Calu3 (cell line): ENCODE measurements around the gene ELL. TPM values are rescaled to one million over a fixed set of nuclear protein-coding genes. Genes with fewer than 3 reads are reported as not detected.

Experiments
- BruUV-seq: library from RNA; stranded (reverse); fragments of 400-500 nt; replicated peaks from 2 replicates; lab custom pipeline; 2021; lab: Mats Ljungman, UMichigan
- CTCF ChIA-PET: fragments of 300-600 bp; sonication (Branson Sonifier 250); formaldehyde crosslinking; loops from one replicate; lab custom pipeline; 2022; ENCODE audit warnings: antibody characterized with exemption; lab: Charles Lee
- DNase-seq: peaks from one replicate; pipeline ENCODE4 v3.0.0; 2022
- H3K27ac Mint-ChIP-seq: one replicate; pipeline ENCODE4 v1.8.0; 2022; ENCODE audit warnings: mixed read lengths; ENCODE audit not compliant: unreplicated experiment
- H3K27me3 Mint-ChIP-seq: one replicate; pipeline ENCODE4 v1.8.0; 2022; ENCODE audit warnings: mixed read lengths; ENCODE audit not compliant: unreplicated experiment
- H3K36me3 Mint-ChIP-seq: one replicate; pipeline ENCODE4 v1.8.0; 2022; ENCODE audit warnings: mild to moderate bottlenecking, moderate library complexity, mixed read lengths; ENCODE audit not compliant: insufficient read depth, unreplicated experiment
- H3K4me1 Mint-ChIP-seq: one replicate; pipeline ENCODE4 v1.8.0; 2022; ENCODE audit warnings: mild to moderate bottlenecking, low read depth, mixed read lengths; ENCODE audit not compliant: unreplicated experiment
- H3K4me3 Mint-ChIP-seq: one replicate; pipeline ENCODE4 v1.8.0; 2022; ENCODE audit warnings: mild to moderate bottlenecking, low read depth, moderate library complexity, mixed read lengths; ENCODE audit not compliant: unreplicated experiment
- H3K9me3 Mint-ChIP-seq: one replicate; pipeline ENCODE4 v1.8.0; 2022; ENCODE audit warnings: low read depth, mixed read lengths; ENCODE audit not compliant: unreplicated experiment
- CTCF ChIP-seq: fragments of 200-600 bp; IDR thresholded peaks from one replicate; pipeline ENCODE4 v1.8.0; 2022; ENCODE audit warnings: antibody characterized with exemption; ENCODE audit not compliant: unreplicated experiment
- intact Hi-C: fragments of 100-400 bp; cut with micrococcal nuclease; formaldehyde crosslinking; loops from one replicate; pipeline ENCODE4 v1.10.0; 2022; ENCODE audit not compliant: unreplicated experiment
- total RNA-seq: library from RNA; stranded (reverse); gene quantifications from 2 replicates; pipeline ENCODE4 v1.2.3, GENCODE V29; 2022

The ELL gene
- total RNA-seq, 1 experiment from 2014 or later = 11.0 TPM

GRCh38 chr19:18499055-18499775 lies 22.7 kb downstream of the ELL start:
- CTCF ChIA-PET = no interaction called here

GRCh38 chr19:18496980-18497256 lies 25.0 kb downstream of the ELL start:
- no peak for DNase-seq
- Mint-ChIP-seq H3K4me1 (peaks cover 8% of the 10 kb centered on the region), H3K36me3 (peaks cover 5% of the 10 kb centered on the region), H3K4me3 (no peak overlapping the region), H3K27ac (no peak overlapping the region), H3K9me3 (no peaks in the 10 kb centered on the region), H3K27me3 (no peaks in the 10 kb centered on the region)
- no peak for TF ChIP-seq CTCF
- BruUV-seq = no TSS peak
- CTCF ChIA-PET = interaction anchor here (1.0 to 1.1 kb wide), 2 partner anchors 18 to 25 kb away, joined by 3 to 5 read pairs; partner anchors contain the start of gene ELL
- intact Hi-C loops = no loop called here

More at GRCh38 chr19:18499055-18499775, 22.7 kb downstream of the ELL start:
- no TSS peak for BruUV-seq
- no peak overlapping the region for H3K27ac Mint-ChIP-seq
- DNase-seq = no peak
- H3K4me3 Mint-ChIP-seq = no peak overlapping the region
- no peaks in the 10 kb centered on the region for H3K27me3 Mint-ChIP-seq
- peaks cover 16% of the 10 kb centered on the region for H3K4me1 Mint-ChIP-seq
- H3K9me3 Mint-ChIP-seq = no peaks in the 10 kb centered on the region
- H3K36me3 Mint-ChIP-seq = peaks cover 10% of the 10 kb centered on the region
- TF ChIP-seq CTCF = no peak
- intact Hi-C loops = no loop called here

DNA sequence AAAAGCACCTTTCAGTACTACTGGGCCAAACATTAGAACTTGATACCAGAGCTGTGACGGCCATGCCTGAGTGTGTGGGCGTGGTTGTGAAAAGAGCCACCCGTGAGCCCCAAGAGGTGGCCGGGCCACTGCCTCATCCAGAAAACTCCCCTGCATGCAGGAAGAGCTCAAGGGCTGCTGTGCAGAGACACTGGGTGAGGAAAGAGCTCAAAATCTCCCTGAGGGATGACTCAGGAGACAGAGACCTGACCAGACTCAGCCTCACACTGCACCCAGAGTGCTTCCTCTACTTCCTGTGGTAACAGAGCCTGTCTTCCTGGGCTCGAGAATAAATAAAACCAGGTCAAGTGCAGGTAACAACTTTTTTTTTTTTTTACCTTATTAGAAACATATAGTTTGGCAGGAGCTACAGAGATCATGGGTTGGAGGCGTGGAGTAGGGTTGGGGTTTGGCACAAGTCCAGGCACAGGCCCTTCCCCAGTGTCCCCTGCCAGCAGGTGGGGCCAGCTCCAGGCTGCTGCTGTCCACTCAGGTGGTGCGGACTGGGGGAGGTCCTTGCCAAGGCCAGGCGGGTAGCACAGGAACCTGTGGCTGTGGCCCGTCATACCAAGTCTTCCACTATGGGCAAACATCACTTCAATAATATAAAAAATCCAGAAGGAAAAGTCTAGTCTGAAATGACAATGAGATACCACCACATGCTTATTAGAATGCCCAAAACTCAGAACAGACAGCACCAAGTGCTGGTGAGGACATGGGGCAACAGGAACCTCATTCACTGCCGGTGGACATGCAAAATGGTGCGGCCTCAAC lies 25.5 kb downstream of the ELL start:
- H3K27ac Mint-ChIP-seq = no peak overlapping the region
- H3K4me3 Mint-ChIP-seq = no peak overlapping the region
- peaks cover 8% of the 10 kb centered on the region for H3K4me1 Mint-ChIP-seq
- intact Hi-C loops = no loop called here
- H3K27me3 Mint-ChIP-seq = no peaks in the 10 kb centered on the region
- peaks cover 5% of the 10 kb centered on the region for H3K36me3 Mint-ChIP-seq
- no peak for TF ChIP-seq CTCF
- peak; percentile 71 for DNase-seq
- no TSS peak for BruUV-seq
- no peaks in the 10 kb centered on the region for H3K9me3 Mint-ChIP-seq
- CTCF ChIA-PET = interaction anchor here (0.9 to 1.1 kb wide), 3 partner anchors 18 to 26 kb away, joined by 3 to 6 read pairs (median 5); partner anchors contain the start of gene ELL

DNA sequence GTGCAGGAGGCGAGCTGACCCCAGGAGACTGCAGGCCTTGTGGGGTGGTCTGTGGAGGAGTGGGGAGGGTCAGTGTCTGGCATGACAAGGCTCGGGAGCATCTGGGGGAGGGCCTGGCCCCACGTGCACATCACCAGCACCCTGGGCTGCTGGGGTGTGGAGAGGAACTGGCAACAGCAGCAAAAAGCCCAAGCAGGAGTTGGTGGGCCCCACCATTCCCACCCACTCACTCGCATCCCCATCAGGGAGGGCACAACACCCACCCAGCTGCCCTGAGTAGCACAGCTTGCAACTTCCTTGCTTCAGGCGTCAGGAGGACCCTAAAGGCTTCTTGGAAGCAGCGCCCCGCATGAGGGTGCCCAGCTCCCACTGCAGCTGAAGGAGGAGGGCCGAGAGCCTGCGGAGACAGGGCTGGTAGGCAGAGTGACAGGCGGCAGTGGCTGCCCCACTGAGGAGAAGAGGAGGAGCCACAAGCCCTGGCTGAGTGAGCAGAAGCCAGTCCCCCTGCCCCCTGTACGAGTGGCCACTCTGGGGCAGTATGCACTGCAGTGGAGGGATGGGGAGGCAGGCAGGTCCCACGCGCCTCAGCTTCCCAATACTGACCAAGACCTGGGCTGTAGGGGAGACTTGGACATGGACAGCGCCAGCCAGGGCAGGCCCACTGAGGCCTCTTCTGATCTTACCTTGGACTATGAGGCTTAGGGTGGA lies 26.5 kb downstream of the ELL start:
- no peak for DNase-seq
- H3K4me3 Mint-ChIP-seq = no peak overlapping the region
- no peak for TF ChIP-seq CTCF
- no peaks in the 10 kb centered on the region for H3K27me3 Mint-ChIP-seq
- H3K9me3 Mint-ChIP-seq = no peaks in the 10 kb centered on the region
- intact Hi-C loops = no loop called here
- no peak overlapping the region for H3K27ac Mint-ChIP-seq
- CTCF ChIA-PET = no interaction called here
- peaks cover 8% of the 10 kb centered on the region for H3K4me1 Mint-ChIP-seq
- H3K36me3 Mint-ChIP-seq = peaks cover 5% of the 10 kb centered on the region
- BruUV-seq = no TSS peak
